ENCODE results near the gene CDKL4.
"Not testable (repeated sequence)": the region's sequence is repeated elsewhere in the genome, so short reads cannot be mapped to it uniquely, and the experiment has no call there.

DNA sequence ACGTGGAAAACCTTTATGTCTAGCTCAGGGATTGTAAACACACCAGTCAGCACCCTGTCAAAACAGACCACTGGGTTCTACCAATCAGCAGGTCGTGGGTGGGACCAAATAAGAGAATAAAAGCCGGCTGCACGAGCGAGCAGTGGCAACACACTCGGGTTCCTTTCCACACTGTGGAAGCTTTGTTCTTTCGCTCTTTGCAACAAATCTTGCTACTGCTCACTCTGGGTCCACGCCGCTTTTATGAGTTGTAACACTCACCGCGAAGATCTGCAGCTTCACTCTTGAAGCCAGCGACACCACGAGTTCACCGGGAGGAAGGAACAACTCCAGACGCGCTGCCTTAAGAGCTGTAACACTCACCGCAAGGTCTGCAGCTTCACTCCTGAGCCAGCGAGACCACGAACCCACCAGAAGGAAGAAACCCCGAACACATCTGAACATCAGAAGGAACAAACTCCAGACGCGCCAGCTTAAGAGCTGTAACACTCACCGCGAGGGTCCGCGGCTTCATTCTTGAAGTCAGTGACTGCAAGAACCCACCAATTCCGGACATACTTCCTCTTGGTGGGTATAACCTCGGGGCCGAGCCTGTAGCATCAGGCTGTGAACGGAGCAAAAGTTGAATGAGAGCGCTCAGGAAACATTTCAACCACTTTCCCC is 1.3 kb upstream of the CDKL4 start:
- not testable (repeated sequence) for TF ChIP-seq EZH2 (IDR thresholded peaks at IDR 0.05); POLR2AphosphoS5 (IDR thresholded peaks at IDR 0.05; ENCODE audit: borderline replicate concordance, low read depth, low read length)
